Muscle of leg (tissue), 11 donors: ENCODE results near the gene PHIP. TPM values are rescaled to one million over a fixed set of nuclear protein-coding genes. Genes with fewer than 3 reads are reported as not detected.
A peak's percentile ranks its signal among the peaks of the same experiment; 100 is the strongest.

Experiments
- DNase-seq: peaks from one replicate; pipeline ENCODE4 v3.0.0; 2013
- H3K27ac ChIP-seq: one replicate; pipeline ENCODE4 v1.5.1; 2013; ENCODE audit warnings: mild to moderate bottlenecking, low read length, control low read depth
- H3K27me3 ChIP-seq: one replicate; pipeline ENCODE4 v1.6.1; 2013; ENCODE audit warnings: low read length; ENCODE audit not compliant: control insufficient read depth, insufficient read depth
- H3K36me3 ChIP-seq: one replicate; pipeline ENCODE4 v1.6.1; 2013; ENCODE audit warnings: low read length; ENCODE audit not compliant: control insufficient read depth, insufficient read depth
- H3K4me1 ChIP-seq: one replicate; pipeline ENCODE4 v1.6.1; 2013; ENCODE audit warnings: low read length; ENCODE audit not compliant: control insufficient read depth, insufficient read depth
- H3K4me3 ChIP-seq: one replicate; pipeline ENCODE4 v1.5.1; 2013; ENCODE audit warnings: low read length, control low read depth
- H3K9me3 ChIP-seq: replicated peaks from 2 replicates; pipeline ENCODE4 v1.6.1; 2013; ENCODE audit warnings: low read depth, low read length; ENCODE audit not compliant: control insufficient read depth
- WGBS: methylation state at CpG from one replicate; pipeline ENCODE4 v1.1.5; 2013; ENCODE audit warnings: missing lambda C conversion rate; ENCODE audit not compliant: insufficient coverage; 5-methylcytosine and 5-hydroxymethylcytosine counted together
- polyA plus RNA-seq, 8 donors: library from polyadenylated mRNA; unstranded; fragments of 120-200 nt; gene quantifications; one replicate each; pipeline versions ENCODE4 v1.2.1 to v1.2.3, GENCODE V29; 2013; ENCODE audit warnings: inconsistent platforms in 1 of 8, low replicate concordance in 1 of 8; ENCODE audit not compliant: insufficient read length in 8 of 8, insufficient read depth in 1 of 8
- total RNA-seq: library from RNA; stranded (reverse); fragments of 120-200 nt; gene quantifications from one replicate; pipeline ENCODE4 v1.2.4, GENCODE V29; 2013

The PHIP gene
- total and polyA plus RNA-seq, 9 donors = 15.3 to 31.1 (median 24.9) TPM

GRCh38 chr6:79089552-79090404 is 11.7 kb upstream of the PHIP start:
- Histone ChIP-seq H3K9me3 (no peaks in the 10 kb centered on the region), H3K27ac (no peak overlapping the region), H3K36me3 (no peaks in the 10 kb centered on the region), H3K27me3 (no peaks in the 10 kb centered on the region), H3K4me1 (no peaks in the 10 kb centered on the region), H3K4me3 (no peak overlapping the region)
- DNase-seq = no peak
- WGBS = 79% methylated on average over 1 of the region's 2 CpGs

GRCh38 chr6:79084693-79085092 is 6.6 kb upstream of the PHIP start:
- WGBS = 78% methylated on average over 1 of the region's 1 CpG
- Histone ChIP-seq H3K36me3 (no peaks in the 10 kb centered on the region), H3K4me1 (no peaks in the 10 kb centered on the region), H3K9me3 (no peaks in the 10 kb centered on the region), H3K4me3 (no peak overlapping the region), H3K27me3 (no peaks in the 10 kb centered on the region), H3K27ac (no peak overlapping the region)
- DNase-seq = peak; percentile 28

- H3K4me3 ChIP-seq = no peak overlapping the region
- no peaks in the 10 kb centered on the region for H3K4me1 ChIP-seq
- WGBS = no CpG with 5 or more reads among the region's 1 CpG
- no peak for DNase-seq
- no peaks in the 10 kb centered on the region for H3K9me3 ChIP-seq
- H3K27ac ChIP-seq = no peak overlapping the region
- no peaks in the 10 kb centered on the region for H3K36me3 ChIP-seq
- no peaks in the 10 kb centered on the region for H3K27me3 ChIP-seq
Measured at GRCh38 chr6:79082304-79082703, 4.2 kb upstream of the PHIP start.

GRCh38 chr6:79081663-79082062 is 3.6 kb upstream of the PHIP start:
- Histone ChIP-seq H3K27ac (no peak overlapping the region), H3K36me3 (no peaks in the 10 kb centered on the region), H3K9me3 (no peaks in the 10 kb centered on the region), H3K27me3 (no peaks in the 10 kb centered on the region), H3K4me3 (no peak overlapping the region), H3K4me1 (no peaks in the 10 kb centered on the region)
- DNase-seq = no peak

GRCh38 chr6:79079561-79080041 is 1.5 kb upstream of the PHIP start:
- peak; percentile 43 for DNase-seq
- Histone ChIP-seq H3K27ac (peak overlapping the region; percentile 99), H3K4me3 (peak overlapping the region; percentile 83), H3K4me1 (no peaks in the 10 kb centered on the region), H3K36me3 (no peaks in the 10 kb centered on the region), H3K9me3 (no peaks in the 10 kb centered on the region), H3K27me3 (no peaks in the 10 kb centered on the region)
- WGBS = no CpG with 5 or more reads among the region's 2 CpGs

GRCh38 chr6:79077715-79078074 is 359 bp downstream of the PHIP start:
- Histone ChIP-seq H3K4me3 (peak overlapping the region; percentile 83), H3K36me3 (no peaks in the 10 kb centered on the region), H3K9me3 (no peaks in the 10 kb centered on the region), H3K27ac (peak overlapping the region; percentile 99), H3K4me1 (no peaks in the 10 kb centered on the region), H3K27me3 (no peaks in the 10 kb centered on the region)
- DNase-seq = no peak
- under 1% methylated on average over 49 of the region's 49 CpGs for WGBS

- peak overlapping the region; percentile 99 for H3K27ac ChIP-seq
- no peaks in the 10 kb centered on the region for H3K27me3 ChIP-seq
- under 1% methylated on average over 62 of the region's 79 CpGs for WGBS
- H3K4me1 ChIP-seq = no peaks in the 10 kb centered on the region
- no peaks in the 10 kb centered on the region for H3K9me3 ChIP-seq
- H3K36me3 ChIP-seq = peaks cover 2% of the 10 kb centered on the region
- H3K4me3 ChIP-seq = peak overlapping the region; percentile 83
- DNase-seq = peak; percentile 96
Measured at GRCh38 chr6:79076782-79077641, 1.0 kb downstream of the PHIP start.

GRCh38 chr6:79076160-79076559 is 1.9 kb downstream of the PHIP start:
- Histone ChIP-seq H3K27ac (peak overlapping the region; percentile 76), H3K27me3 (no peaks in the 10 kb centered on the region), H3K4me1 (no peaks in the 10 kb centered on the region), H3K9me3 (no peaks in the 10 kb centered on the region), H3K36me3 (peaks cover 2% of the 10 kb centered on the region), H3K4me3 (peak overlapping the region; percentile 83)
- no CpG with 5 or more reads among the region's 5 CpGs for WGBS
- peak; percentile 27 for DNase-seq

GRCh38 chr6:79073888-79074287 is 4.2 kb downstream of the PHIP start:
- DNase-seq = no peak
- no peaks in the 10 kb centered on the region for H3K4me1 ChIP-seq
- H3K27ac ChIP-seq = no peak overlapping the region
- H3K27me3 ChIP-seq = no peaks in the 10 kb centered on the region
- WGBS = no CpG with 5 or more reads among the region's 1 CpG
- H3K36me3 ChIP-seq = peaks cover 2% of the 10 kb centered on the region
- H3K4me3 ChIP-seq = no peak overlapping the region
- no peaks in the 10 kb centered on the region for H3K9me3 ChIP-seq

- no peak overlapping the region for H3K27ac ChIP-seq
- H3K4me3 ChIP-seq = no peak overlapping the region
- no peaks in the 10 kb centered on the region for H3K9me3 ChIP-seq
- no peaks in the 10 kb centered on the region for H3K4me1 ChIP-seq
- no peaks in the 10 kb centered on the region for H3K27me3 ChIP-seq
- peaks cover 2% of the 10 kb centered on the region for H3K36me3 ChIP-seq
- no CpG with 5 or more reads among the region's 3 CpGs for WGBS
- DNase-seq = no peak
Measured at GRCh38 chr6:79072640-79073181, 5.3 kb downstream of the PHIP start.
